Measurements from ENCODE around the gene YES1.

YES1 gene

DNA sequence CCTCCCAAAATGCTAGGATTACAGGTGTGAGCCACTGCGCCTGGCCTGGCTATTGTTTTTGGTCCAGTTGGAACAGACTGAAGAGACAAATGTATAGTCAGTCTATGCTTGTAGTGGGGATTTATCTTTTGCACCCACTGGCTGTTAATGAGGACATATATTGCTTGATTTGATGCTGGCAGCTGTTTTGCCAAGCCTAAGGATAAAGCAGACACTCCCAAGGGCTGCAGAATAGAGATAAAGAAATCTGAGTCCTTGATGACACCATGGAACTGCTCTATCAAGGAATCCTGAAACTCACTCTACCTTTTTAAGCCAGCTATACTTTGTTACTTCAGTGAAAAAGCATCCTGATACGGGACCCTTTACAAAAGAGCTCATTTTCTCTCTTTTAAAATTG, 56.5 kb downstream of the YES1 start:
- in situ Hi-C loops (cut with HindIII; ENCODE audit: low sequenced_read_pairs), result no loop called here
- TF ChIP-seq, protein P1, sequence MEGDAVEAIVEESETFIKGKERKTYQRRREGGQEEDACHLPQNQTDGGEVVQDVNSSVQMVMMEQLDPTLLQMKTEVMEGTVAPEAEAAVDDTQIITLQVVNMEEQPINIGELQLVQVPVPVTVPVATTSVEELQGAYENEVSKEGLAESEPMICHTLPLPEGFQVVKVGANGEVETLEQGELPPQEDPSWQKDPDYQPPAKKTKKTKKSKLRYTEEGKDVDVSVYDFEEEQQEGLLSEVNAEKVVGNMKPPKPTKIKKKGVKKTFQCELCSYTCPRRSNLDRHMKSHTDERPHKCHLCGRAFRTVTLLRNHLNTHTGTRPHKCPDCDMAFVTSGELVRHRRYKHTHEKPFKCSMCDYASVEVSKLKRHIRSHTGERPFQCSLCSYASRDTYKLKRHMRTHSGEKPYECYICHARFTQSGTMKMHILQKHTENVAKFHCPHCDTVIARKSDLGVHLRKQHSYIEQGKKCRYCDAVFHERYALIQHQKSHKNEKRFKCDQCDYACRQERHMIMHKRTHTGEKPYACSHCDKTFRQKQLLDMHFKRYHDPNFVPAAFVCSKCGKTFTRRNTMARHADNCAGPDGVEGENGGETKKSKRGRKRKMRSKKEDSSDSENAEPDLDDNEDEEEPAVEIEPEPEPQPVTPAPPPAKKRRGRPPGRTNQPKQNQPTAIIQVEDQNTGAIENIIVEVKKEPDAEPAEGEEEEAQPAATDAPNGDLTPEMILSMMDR (IDR thresholded peaks at IDR 0.05; ENCODE audit: low read depth, low read length), result no peak
- DNase-seq (ENCODE audit: low read depth, low spot score), result no peak
- H3K4me3 ChIP-seq (ENCODE audit: low read depth, low read length), result no peak overlapping the region

DNA sequence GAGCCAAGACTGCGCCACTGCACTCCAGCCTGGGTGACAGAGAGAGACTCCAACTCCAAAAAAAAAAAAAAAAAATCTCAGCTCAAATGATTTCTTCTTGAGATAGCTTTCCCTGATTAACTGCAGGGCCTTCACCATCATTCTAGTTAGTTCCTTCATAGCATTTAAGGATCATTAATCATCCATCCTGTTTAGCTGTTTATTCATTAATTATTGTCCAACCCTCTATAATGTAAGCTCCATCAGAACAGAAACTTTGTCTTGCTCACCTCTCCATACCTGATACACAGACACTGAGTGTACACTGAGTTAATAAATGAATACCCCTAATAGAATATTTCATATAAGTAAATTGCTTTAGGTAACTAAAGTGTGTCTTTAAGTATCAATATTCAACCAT, 57.4 kb downstream of the YES1 start:
- TF ChIP-seq, protein P1 (IDR thresholded peaks at IDR 0.05; ENCODE audit: low read depth, low read length), result no peak
- H3K4me3 ChIP-seq (ENCODE audit: low read depth, low read length), result no peak overlapping the region
- no peak for DNase-seq (ENCODE audit: low read depth, low spot score)
- in situ Hi-C loops (cut with HindIII; ENCODE audit: low sequenced_read_pairs), result no loop called here

DNA sequence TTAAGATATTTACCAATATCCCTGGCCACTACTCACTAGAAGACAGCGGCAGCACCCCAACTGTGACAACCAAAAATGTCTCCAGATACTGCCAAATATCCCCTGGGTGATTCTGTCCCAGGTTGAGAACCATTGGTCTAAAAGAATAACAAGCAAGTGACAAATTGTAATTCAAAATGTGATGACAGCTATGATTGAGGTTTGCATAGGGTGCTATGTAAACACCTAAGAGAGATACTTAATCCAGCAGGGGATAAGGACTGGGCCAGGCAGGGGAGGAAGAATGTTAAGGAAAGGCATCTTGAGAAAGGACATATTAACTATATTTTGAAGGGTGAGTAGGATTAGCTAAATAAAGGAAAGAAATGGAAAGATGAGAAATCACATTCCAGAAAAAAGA, 61.6 kb downstream of the YES1 start:
- TF ChIP-seq, protein P1 (IDR thresholded peaks at IDR 0.05; ENCODE audit: low read depth, low read length), result no peak
- DNase-seq (ENCODE audit: low read depth, low spot score), result no peak
- in situ Hi-C loops (cut with HindIII; ENCODE audit: low sequenced_read_pairs), result no loop called here
- H3K4me3 ChIP-seq (ENCODE audit: low read depth, low read length), result no peak overlapping the region

DNA sequence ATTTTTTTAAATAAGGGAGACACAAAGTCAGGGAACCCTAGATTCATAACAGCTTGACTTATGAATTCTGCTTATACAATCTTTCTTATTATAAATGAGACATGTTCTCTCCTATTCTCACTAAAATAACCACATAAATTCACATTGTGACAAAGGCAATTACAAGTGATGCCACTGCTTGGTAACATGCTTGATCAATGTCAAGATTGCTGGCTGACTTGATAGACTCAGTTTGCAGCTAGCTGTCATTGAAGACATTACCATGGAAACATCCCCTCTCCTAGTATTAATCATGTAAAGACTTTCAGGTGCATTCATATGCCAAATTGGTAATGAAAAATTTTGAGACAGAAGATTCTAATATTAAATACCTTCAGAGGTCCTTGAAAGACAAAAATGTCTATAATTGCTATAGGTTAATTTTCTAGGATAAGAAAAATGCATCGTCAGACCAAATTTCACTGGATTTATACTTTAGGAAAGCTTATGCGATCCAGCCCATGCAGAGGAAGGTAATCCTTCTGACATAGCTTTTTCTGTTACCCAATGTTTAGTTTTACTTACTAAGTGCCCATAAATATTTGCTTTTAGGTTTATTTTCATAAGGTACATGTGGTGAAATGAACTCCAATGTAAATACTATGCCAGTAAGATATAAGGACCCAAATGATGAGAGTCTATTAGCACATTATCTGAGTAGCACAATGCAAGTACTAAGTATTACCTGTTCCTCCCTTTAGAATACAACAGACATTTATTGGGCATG, 67.0 kb downstream of the YES1 start:
- no peak overlapping the region for H3K4me3 ChIP-seq (ENCODE audit: low read depth, low read length)
- TF ChIP-seq, protein P1 (IDR thresholded peaks at IDR 0.05; ENCODE audit: low read depth, low read length), result no peak
- no peak for DNase-seq (ENCODE audit: low read depth, low spot score)
- in situ Hi-C loops (cut with HindIII; ENCODE audit: low sequenced_read_pairs), result no loop called here

DNA sequence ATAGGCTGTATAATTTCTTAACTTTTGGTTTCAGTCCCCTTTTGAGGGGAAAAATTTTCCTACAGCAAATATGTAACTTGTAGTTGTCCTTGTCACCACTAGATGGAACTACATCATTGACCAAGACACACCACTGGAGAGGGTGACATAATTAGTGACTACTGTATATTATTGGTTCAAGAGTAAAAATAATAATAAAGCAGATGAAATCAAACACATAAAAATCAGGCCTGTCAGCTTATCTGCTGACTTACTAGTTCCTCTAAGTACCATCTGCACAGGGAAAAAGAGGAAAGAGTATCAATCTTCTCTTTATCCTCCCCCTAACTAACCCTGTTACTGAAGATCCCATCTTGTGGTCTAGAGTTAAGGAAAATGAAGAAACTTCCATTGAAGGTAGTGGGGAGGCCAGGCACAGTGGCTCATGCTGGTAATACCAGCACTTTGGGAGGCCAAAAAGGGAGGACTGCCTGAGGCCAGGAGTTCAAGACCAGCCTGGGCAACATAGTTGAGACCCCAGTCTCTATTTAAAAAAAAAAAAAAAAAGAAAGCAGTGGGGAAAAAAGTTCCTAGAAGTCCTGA, 70.0 kb downstream of the YES1 start:
- in situ Hi-C loops (cut with HindIII; ENCODE audit: low sequenced_read_pairs), result no loop called here

DNA sequence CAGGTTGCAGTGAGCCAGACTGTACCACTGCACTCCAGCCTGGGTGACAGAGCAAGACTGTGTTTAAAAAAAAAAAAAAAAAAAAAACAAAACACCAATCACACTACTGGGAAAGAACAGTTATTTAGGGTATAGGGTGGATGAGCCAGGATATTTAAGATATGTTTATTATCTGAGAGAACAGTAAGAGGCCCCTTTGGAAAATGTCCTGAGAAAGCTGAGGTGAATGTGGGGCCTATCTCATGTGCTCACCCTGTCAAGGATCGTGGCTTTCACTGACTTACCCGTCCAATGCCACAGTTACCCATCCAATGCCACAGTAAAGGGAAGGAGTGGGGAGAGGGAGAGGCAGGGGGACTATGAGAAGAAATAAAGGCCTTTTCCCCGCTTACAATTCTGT, 79.7 kb downstream of the YES1 start:
- no peak overlapping the region for H3K4me3 ChIP-seq (ENCODE audit: low read depth, low read length)
- in situ Hi-C loops (cut with HindIII; ENCODE audit: low sequenced_read_pairs), result no loop called here
- TF ChIP-seq, protein P1 (IDR thresholded peaks at IDR 0.05; ENCODE audit: low read depth, low read length), result no peak
- no peak for DNase-seq (ENCODE audit: low read depth, low spot score)

More for the DNA sequence above, 70.0 kb downstream of the YES1 start:
- no peak overlapping the region for H3K4me3 ChIP-seq (ENCODE audit: low read depth, low read length)
- DNase-seq (ENCODE audit: low read depth, low spot score), result peak; percentile 60
- TF ChIP-seq, protein P1 (IDR thresholded peaks at IDR 0.05; ENCODE audit: low read depth, low read length), result peak; percentile 49

All from astrocyte of the spinal cord (primary cell).